ENCODE measurements around the gene DGKH.
A peak's percentile ranks its signal among the peaks of the same experiment; 100 is the strongest.

The DGKH gene

DNA sequence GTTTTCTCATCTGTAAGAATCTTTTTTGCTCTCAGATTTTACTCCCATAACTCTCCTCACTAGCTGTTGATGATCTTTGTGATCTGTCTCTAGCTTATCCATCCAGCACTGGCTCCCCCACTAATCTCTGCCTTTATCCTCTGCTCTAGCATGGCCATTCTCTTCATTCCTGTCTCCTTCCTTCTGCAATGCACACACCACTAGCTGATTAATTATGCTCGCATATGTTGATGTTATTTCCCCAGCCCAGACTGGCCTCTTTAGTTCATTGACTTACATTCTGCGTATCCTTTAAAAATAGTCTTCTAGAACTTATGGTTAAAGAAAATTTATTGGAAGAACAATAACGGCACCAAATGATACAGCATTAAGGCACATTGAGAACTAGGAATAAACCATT lies 52.5 kb downstream of the DGKH start:
- no peak for DNase-seq
- in situ Hi-C loops (cut with HindIII; ENCODE audit: low pct_ligation_motif_present, low pct_unique_long_range_greater_than_20kb, low sequenced_read_pairs), result no loop called here

DNA sequence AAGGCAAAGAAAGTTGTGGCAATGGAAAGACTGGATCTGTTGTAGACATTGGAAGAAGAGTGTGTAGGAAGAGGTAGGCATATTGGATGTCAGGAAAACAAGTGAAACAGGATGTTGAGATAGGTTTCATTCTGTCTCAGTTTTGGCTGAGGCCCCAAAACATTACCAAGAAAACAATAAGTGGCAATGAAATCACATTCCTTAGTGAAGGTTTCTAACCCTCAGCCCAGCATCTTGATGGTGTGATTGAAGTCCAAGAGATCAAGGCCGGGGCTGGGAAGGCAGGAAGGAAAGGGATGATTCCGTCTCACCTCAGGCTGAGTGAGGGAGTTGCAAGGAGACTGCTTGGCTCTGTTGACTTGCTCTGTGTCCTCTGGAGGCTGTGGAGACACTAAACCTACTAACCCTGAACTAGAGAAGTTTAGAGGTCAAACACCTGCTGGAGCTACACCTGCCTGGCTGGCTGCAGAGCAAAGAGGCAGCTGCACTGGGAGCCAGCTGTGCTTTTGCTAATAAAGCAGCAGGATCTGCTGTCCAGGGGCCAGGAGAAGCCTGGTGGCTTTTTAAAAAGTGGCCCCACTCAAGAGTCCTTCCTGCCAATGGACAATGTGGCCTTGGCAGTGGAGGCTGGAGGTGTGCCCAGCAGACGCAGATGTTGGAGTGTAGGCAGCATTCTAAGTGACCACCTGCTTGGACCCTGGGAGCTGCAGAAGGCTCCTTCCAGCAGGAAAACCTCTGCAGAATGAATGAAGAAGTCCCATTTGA lies 53.6 kb downstream of the DGKH start:
- in situ Hi-C loops (cut with HindIII; ENCODE audit: low pct_ligation_motif_present, low pct_unique_long_range_greater_than_20kb, low sequenced_read_pairs), result no loop called here
- no peak for DNase-seq

- DNase-seq, result peak; percentile 53
- in situ Hi-C loops (cut with HindIII; ENCODE audit: low pct_ligation_motif_present, low pct_unique_long_range_greater_than_20kb, low sequenced_read_pairs), result no loop called here
These were observed 54.8 kb downstream of the DGKH start for GRCh38 chr13:42102961-42103865.

DNA sequence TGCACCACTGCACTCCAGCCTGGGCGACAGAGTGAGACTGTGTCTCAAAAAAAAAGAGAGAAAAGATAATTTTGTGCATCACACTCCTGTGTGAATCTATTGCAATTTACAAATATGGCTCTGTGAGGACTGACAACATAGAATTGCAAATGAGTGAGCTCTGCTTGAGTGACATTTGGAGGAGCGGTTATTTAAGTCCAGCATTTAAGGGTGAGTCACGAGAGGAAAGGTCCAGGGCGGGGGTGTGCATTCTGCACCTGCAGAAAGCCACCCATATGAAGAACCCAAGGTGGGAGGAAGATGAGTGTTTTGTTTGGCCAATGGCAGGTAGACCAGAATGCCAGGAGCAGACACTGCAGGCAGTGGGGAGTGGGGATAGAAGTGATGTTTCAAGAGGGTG lies 58.5 kb downstream of the DGKH start:
- peak; percentile 73 for DNase-seq

DNA sequence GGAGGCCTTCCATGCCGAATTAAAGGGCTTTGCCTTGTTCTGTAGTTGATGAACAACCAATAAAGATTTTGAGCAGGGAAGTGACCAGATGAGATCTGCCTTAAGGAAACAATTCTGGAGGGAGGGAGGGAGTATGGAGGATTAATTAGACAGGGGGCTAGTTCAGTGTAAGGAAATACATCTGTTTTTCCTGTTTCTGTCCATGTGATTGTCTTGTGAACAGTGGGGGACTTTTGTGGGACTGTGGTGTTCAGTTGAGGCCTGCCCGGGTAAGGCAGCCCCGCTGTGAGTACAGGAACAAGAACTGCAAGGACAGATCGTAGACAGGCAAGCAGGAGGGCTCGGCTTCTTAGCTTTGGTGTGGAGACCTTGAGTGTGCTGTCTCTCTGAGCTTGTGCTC lies 59.0 kb downstream of the DGKH start:
- in situ Hi-C loops (cut with HindIII; ENCODE audit: low pct_ligation_motif_present, low pct_unique_long_range_greater_than_20kb, low sequenced_read_pairs), result no loop called here
- DNase-seq, result no peak

More for the DNA sequence above, 58.5 kb downstream of the DGKH start:
- in situ Hi-C loops (cut with HindIII; ENCODE audit: low pct_ligation_motif_present, low pct_unique_long_range_greater_than_20kb, low sequenced_read_pairs), result no loop called here

DNA sequence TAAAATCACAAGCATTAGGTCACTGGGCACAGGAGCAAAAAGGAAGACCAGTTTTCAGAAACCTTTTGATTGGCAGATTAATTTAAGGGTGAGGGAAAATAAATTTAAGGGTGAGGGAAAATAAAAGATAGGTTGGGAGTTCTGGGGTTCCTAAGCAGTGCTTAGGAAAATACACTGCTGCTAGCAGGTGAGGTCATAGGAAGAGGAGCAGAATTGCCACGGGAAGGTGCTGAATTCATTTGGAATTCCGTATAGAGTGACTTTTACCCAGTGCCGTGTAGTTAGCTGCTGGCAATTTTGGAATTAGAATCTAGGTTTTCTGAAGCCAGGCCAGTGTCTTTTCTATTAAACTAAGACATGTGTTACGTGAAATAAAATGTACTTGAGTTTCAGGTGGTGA lies 59.8 kb downstream of the DGKH start:
- no peak for DNase-seq
- in situ Hi-C loops (cut with HindIII; ENCODE audit: low pct_ligation_motif_present, low pct_unique_long_range_greater_than_20kb, low sequenced_read_pairs), result no loop called here

DNA sequence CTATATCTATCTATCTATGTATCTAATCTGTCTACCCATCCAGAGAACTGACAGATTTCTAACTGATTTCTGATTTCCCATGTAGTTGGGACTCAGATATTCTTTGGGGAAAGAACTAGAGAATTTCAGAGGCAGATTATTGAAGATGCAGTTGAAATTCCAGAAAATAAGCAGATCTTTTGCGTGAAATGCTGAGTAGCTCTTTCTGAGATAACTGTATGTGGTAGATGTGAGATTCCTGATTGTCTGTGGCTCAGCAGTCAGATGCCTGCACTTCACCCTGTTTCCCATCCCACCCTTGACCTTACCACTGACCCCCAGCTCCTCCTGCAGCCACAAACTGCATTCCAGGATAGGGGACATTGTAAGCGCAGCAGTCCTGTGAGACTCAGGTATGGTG lies 61.5 kb downstream of the DGKH start:
- DNase-seq, result no peak
- in situ Hi-C loops (cut with HindIII; ENCODE audit: low pct_ligation_motif_present, low pct_unique_long_range_greater_than_20kb, low sequenced_read_pairs), result no loop called here

DNA sequence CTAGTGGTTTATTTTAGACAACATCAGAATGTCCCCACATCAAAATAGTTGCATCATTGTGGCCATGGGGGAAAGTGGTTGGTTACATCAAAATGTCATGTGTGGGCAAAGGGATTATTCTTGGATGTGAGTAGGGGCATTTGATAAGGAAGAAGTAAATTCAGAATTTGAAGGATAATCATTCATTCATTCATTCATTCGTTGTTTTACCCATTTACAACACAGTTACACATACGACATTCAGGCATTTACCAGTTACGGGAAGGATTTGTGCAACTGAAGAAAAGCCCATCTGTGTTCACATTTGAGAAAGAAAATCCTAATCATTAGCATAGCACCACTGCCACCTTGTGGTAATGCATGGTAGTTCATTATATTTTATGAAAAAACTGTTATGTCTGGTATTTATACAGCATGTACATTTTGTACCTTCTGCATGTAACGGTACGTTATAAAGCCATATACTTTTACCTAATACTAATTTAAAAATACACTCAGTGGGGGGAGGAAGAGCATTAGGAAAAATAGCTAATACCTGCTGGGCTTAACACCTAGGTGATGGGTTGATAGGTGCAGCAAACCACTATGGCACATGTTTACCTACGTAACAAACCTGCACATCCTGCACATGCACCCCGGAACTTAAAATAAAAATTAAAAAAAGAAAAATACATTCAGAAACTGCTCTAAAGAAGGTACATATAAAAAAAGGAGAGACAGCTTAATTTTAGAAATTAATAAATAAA lies 62.1 kb downstream of the DGKH start:
- peak; percentile 73 for DNase-seq

DNA sequence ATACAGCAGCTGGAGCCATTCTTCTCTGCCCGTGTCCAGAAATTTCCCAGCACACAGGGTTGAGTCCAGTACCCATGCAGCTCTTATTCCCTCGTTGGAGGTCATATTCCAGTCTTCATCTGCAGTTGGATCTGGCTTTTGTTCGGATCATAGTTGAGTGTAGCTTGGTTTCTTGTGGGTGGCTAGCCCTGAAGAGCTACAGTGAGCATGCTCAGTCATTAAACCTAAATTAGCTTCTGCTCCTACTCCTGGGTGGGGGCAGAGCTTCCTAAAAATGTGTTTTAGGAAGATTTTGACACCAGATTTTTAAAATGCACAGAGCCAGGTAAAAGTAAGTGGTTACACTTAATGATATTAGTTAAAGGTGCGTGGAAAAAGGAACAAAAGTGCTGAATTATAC lies 64.4 kb downstream of the DGKH start:
- DNase-seq, result no peak
- in situ Hi-C loops (cut with HindIII; ENCODE audit: low pct_ligation_motif_present, low pct_unique_long_range_greater_than_20kb, low sequenced_read_pairs), result no loop called here

More for the DNA sequence above, 62.1 kb downstream of the DGKH start:
- in situ Hi-C loops (cut with HindIII; ENCODE audit: low pct_ligation_motif_present, low pct_unique_long_range_greater_than_20kb, low sequenced_read_pairs), result no loop called here

- no peak for DNase-seq
- in situ Hi-C loops (cut with HindIII; ENCODE audit: low pct_ligation_motif_present, low pct_unique_long_range_greater_than_20kb, low sequenced_read_pairs), result no loop called here
These were observed 65.0 kb downstream of the DGKH start for GRCh38 chr13:42113478-42113877.

DNA sequence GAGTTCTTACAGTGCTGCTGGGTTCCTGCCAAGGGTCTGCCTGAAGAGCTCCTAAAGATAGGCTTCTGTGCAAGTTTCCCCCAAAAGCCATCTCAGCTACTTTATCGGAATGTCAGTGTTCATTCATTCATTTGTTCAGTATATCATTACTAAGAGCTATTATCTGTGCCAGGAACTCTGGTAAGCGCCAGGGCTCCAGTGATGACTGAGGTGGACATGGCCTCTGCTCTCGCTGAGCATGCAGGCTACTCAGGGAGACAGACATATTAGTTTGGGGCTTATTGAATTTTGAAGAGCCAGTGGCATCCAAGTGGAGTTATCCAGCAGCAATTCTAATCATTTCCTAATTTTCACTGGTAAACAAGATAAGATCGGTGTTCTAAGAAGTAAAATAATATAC lies 65.8 kb downstream of the DGKH start:
- in situ Hi-C loops (cut with HindIII; ENCODE audit: low pct_ligation_motif_present, low pct_unique_long_range_greater_than_20kb, low sequenced_read_pairs), result no loop called here
- no peak for DNase-seq

- in situ Hi-C loops (cut with HindIII; ENCODE audit: low pct_ligation_motif_present, low pct_unique_long_range_greater_than_20kb, low sequenced_read_pairs), result no loop called here
- DNase-seq, result no peak
These were observed 66.5 kb downstream of the DGKH start for GRCh38 chr13:42114912-42115311.

- in situ Hi-C loops (cut with HindIII; ENCODE audit: low pct_ligation_motif_present, low pct_unique_long_range_greater_than_20kb, low sequenced_read_pairs), result no loop called here
- no peak for DNase-seq
These were observed 67.8 kb downstream of the DGKH start for GRCh38 chr13:42116225-42116624.

GRCh38 chr13:42119041-42119440 lies 70.6 kb downstream of the DGKH start:
- no peak for DNase-seq
- in situ Hi-C loops (cut with HindIII; ENCODE audit: low pct_ligation_motif_present, low pct_unique_long_range_greater_than_20kb, low sequenced_read_pairs), result no loop called here

GRCh38 chr13:42119875-42120274 lies 71.4 kb downstream of the DGKH start:
- in situ Hi-C loops (cut with HindIII; ENCODE audit: low pct_ligation_motif_present, low pct_unique_long_range_greater_than_20kb, low sequenced_read_pairs), result no loop called here
- DNase-seq, result peak; percentile 64

GRCh38 chr13:42123600-42123999 lies 75.2 kb downstream of the DGKH start:
- no peak for DNase-seq
- in situ Hi-C loops (cut with HindIII; ENCODE audit: low pct_ligation_motif_present, low pct_unique_long_range_greater_than_20kb, low sequenced_read_pairs), result no loop called here

GRCh38 chr13:42125046-42125445 lies 76.6 kb downstream of the DGKH start:
- no peak for DNase-seq
- in situ Hi-C loops (cut with HindIII; ENCODE audit: low pct_ligation_motif_present, low pct_unique_long_range_greater_than_20kb, low sequenced_read_pairs), result no loop called here

GRCh38 chr13:42127047-42127446 lies 78.6 kb downstream of the DGKH start:
- in situ Hi-C loops (cut with HindIII; ENCODE audit: low pct_ligation_motif_present, low pct_unique_long_range_greater_than_20kb, low sequenced_read_pairs), result no loop called here

DNA sequence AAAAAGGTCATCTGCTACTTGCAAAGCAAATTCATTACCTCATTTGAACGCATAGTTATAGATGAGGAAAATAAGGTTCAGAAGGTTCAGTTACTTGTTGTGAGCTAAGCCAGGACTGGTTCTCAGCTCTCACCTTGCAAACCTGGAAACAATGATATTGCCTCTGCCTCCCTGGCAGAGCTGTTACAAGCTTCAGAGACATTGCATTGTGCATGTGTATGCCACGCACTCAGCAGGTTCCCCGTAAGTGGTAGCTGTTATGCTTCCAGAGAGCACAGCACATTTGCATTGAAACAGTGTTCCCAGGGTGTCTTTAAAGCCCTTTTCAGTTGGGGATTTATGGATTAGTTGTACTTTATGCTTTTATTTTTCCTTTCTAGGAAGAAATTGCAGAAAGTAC lies 80.6 kb downstream of the DGKH start:
- in situ Hi-C loops (cut with HindIII; ENCODE audit: low pct_ligation_motif_present, low pct_unique_long_range_greater_than_20kb, low sequenced_read_pairs), result no loop called here
- no peak for DNase-seq

More at GRCh38 chr13:42127047-42127446, 78.6 kb downstream of the DGKH start:
- DNase-seq, result no peak
